GM18517 (cell line): ENCODE data around the gene HEG1.
A peak's percentile ranks its signal among the peaks of the same experiment; 100 is the strongest.

Experiments used
- ATAC-seq: cut with Tn5 transposase; IDR thresholded peaks from one replicate; pipeline ENCODE4 v1.9.1; 2021; ENCODE audit warnings: mild to moderate bottlenecking, moderate library complexity; ENCODE audit not compliant: unreplicated experiment

The HEG1 gene

GRCh38 chr3:125072749-125073389 lies 17.1 kb upstream of the HEG1 start:
- ATAC-seq: no peak

DNA sequence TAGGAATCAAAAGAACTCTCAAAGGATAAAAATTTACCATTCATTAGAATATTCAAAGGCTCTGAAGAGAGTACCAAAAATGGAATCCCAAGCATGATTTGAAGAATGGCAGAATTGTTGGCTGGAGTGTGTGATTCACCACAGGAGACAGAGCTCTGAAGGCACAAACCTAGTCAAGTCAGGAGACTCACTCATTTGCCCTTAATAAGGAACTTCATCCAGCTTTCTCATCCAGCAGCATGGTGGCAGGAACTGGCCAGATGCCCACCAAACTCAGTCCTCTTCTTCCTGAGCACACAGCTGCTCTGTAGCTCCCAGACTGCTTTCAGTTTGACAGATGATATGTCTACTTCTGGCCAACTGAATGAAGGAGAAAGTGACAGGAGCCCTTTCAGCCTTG lies 16.5 kb upstream of the HEG1 start:
- ATAC-seq: no peak

GRCh38 chr3:125069968-125070745 lies 14.4 kb upstream of the HEG1 start:
- ATAC-seq: no peak

- no peak for ATAC-seq
Measured at GRCh38 chr3:125069452-125069851, 13.7 kb upstream of the HEG1 start.

- ATAC-seq: no peak
Measured at GRCh38 chr3:125068265-125068664, 12.5 kb upstream of the HEG1 start.

- ATAC-seq: no peak
Measured at GRCh38 chr3:125067225-125067624, 11.4 kb upstream of the HEG1 start.

DNA sequence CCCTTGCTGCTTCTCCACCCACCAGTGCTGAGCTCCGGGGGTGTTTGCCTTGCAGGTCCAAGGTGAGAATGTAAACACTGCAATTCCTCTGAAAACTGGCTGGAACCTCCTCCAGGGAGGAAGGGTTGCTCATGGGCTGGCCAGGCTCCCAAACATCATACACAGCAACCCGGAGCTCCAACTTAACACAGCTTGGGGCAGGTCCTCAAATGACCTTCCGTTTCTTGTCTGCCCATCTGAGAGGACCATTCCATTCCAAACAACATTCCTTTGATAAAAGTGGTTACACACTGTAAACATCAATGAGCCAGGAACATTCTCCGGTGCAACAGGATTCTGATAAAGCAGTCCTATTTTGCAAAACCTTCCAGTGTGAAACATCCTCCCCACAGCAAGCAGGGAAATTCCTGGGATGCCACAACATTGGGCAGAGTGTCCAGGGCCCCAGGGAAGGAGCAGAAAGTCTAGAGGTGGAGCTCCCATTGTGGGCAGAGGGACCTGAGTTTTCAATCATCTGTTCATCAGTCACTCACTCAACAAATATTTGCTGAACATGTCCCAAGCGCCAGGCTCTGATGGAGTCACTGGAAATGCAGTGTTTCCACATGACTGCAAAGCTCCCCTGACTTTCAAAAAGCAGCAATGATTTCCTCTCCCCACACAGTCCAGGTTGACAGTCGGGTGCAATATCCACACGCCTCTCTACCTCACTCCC lies 7.3 kb upstream of the HEG1 start:
- ATAC-seq: no peak

GRCh38 chr3:125061646-125062045 lies 5.8 kb upstream of the HEG1 start:
- ATAC-seq: no peak

DNA sequence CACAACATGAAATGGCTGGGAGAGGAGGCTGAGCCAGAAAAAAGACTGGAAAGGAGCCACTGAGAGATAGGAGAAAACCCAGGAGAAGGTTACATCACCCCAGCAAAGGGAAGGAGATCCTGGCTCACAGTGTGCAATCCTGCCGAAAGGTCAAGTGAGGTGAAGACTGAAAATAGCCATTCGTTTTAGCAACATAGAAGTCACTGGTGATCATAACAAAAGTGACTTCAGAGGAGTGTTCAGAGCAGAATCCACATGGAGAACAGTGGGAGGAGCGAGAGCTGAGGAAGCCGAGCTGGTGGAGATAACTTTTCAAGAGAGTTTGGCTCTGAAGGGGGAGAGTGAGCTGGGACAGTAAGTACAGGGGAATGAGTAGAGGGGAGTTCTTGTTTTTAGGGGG lies 5.4 kb upstream of the HEG1 start:
- ATAC-seq: no peak

DNA sequence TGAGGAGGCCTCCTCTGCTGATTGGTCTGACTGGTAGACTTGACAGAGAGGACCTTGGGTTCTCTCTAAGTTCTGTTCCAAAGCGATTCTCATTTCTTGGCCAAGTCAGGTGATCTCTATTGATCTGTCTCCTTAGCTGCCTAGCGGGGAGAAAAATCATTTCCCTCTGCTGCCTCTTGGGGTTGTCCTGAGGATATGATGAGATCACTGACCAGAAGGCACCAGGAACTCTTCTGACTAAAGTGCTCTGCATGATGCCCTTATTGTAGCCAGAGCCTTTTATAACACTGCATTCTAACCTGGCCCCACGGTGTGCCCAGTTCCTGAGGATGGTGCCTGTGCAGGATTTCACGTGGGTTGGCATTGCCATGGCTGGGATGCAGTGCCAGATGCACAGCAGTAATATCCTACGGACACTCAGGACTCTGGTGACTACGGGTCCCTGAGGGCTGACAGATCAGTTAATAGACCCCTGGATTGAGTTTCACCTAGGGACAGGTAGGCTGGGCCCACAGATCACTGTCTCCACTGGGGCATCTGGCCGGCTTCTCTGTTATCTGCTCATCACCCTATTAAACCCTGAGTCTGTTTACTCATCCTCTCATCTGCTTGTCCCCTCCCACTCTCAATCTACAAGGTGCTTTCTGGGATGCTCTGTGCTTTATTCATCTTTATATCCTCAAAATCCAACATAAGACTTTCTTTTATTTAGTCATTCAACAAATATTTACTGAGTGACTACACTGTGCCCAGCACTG lies 3.9 kb upstream of the HEG1 start:
- no peak for ATAC-seq

GRCh38 chr3:125058959-125059358 lies 3.2 kb upstream of the HEG1 start:
- ATAC-seq: no peak

DNA sequence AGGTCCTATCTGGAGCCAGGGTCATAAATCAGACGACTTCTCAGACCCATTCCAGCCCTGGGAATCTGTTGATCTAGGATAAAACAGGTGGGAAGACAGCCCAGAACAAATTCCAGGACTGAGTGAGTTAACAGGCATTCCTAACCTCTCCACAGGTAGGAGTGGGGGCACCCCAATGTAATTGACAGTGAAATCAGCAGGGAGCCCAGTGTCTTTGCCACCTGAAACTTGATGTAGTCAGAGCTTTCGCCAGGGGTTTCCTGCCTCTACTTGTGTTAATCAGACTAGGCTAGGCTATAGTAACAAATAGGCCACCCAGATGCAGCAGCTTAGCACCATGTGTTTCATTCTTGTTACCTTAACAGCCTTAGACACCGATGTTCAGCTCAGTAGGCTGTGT lies 2.7 kb upstream of the HEG1 start:
- ATAC-seq: no peak

DNA sequence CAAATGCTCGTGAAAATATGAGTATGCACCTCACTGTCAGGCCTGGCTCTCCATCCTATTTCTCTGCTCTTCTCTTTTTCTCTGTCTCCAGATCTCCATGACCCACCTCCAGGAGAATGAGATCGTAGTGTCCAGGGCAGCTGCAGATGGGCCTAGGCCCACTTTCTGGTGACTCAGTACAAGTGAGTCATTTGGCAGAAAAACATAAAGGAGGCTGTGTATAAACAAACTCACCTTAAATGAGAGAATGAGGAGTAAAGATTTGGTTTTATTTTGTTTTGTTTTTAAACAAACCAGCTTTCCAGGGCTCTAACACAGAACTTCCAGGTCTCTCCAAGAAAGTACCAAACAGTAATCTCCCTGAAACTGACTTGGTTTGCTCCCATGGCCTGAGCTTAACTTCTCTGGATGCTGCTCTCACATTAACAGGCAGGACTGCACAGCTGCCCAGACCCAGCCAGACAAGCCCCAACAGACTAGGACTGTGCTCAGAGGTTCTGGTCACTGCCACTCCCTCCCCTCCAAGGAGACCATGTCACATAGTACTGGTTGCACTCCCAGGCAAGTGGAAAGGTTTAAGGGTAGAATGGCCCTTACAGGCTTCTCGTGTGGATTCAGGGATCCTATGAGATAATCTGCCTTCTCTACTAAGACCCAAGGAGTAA lies 1.5 kb upstream of the HEG1 start:
- no peak for ATAC-seq

DNA sequence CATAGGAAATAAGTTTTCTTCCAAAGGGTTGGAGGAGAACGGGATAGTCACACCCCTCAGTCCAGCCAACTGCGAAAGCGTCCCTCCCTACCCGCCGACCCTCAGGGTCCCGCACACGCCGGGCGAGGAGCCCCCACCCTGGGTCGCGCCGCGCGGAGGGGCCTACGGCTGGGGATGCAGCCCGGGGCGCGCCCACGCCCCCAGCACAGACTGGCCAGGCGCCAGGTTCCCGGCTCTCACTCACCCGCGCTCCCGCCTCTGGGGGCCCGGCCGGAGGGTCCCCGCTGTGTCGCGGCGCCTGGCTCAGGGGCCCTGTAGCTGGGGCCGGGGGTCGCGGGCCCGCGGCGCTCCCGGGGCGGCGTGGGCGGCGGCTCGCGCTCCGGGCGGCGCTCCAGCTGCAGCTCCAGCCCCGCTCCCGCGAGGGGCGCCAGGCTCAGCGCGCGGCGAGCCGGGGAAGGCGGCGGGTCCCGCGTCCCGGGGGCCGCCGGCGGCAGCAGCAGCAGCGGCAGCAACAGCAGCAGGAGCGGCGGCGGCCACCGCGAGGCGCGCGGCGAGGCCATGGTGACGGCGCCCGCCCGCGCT lies 375 bp downstream of the HEG1 start:
- ATAC-seq: peak; percentile 8

DNA sequence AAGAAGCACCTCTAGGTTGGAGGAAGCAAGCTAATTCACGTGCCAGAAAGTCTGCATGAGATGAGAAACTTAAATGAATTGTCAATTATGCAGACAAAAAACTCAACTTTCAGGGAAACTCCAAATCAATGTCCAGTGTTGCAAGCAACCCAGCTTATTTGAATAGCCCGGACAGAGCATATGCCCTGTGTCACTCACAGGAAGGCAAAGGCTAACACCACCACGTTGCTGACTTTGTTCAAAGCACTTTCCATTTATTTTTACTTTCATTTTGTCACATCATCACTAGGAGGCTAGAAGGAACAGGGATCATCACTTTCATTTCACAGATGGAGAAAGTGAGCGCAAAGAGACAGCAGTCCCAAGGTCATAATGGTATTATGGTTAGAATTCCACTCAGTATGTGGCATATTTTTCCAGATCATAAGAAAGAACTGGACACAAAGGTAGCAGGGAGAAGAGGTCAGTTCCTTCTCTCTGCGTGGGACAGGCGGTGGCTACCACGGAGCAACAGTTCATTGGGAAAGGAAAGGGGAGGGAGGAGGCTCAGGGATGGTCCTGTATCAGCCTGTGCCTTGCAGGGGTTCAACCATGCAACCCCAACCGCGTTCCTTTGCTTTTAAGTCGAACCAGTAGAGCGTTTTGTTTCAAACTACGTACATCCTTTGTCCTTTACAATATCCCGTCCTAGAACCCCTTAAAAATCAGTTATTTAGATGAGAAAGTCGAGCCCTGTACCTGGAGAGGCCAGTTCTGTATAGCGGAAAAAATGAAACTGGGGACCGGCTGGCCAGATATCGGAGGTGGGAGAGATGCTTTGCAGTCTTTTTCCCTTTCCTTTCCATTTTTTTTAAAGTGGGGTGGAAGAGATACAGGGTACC lies 1.1 kb downstream of the HEG1 start:
- ATAC-seq: peak; percentile 60

DNA sequence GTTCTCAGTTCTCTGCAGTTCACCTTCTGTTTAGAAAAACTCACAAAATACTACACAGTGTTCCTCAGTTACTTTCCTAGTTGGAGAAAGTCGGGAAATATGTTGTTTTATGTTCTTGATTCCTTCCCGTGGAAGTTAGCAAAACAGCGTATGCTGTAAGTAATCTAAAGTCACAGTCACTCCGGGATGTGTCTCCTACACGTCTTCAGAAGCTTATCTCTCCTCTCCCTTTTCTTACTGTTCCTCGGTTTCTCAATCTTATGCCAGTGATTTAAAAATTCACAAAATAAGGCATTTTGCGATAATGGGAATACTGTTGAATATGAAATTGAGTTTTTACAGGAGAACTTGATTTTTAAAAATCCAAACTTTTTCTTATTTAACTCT lies 1.7 kb downstream of the HEG1 start:
- no peak for ATAC-seq

DNA sequence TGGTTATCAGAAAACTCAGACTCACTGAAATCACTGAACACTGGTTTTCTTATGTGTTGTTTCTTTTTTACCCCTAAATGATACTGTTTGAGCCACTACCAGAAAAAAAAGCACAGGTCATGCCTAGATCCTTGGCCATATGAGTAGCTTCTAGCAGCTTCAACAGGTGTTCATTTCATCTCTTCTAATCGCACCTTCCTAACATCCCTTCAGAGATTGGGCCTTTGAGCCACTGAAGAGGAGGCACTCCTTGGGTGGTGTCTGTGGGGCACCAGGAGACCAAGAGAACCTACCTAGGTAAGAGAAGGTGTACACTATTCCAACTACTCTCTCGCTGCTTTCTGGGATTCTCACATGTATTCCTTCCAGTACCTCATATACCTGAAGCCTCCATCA lies 2.5 kb downstream of the HEG1 start:
- ATAC-seq: no peak

DNA sequence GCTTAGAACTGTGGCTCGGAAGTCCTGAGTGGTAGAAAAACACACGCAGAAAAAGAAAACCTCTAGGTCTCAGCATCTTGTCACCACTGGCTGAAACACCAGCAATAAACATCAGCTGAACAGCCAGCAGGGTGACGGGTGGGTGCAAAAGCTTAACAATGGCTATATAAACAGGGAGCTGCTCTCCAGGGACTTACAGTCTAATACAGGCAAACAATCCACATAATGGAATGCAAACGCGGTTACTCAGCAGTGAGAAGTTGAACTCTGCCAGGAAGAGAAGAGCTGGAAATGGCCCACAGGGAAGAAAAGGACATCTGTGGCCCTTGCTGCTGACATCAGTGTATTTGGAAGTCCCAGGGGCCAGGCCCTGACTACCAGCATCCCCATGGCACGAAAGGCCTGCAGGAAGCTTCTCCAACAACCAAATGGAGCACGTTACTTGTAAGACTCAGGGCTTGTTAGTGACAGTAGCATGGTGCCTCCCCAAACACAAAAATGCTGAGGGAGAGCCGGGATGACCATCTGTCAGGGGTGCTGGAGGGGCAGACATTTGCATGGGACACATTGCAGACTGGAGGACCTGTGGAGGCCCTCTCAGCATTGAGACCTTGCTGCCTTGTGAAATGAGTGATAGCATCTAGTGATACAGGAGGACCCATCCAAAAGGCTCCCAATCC lies 3.0 kb downstream of the HEG1 start:
- ATAC-seq: no peak
